ENCODE data around the gene CELF5. TPM values are rescaled to one million over a fixed set of nuclear protein-coding genes. Genes with fewer than 3 reads are reported as not detected.

The CELF5 gene
- total RNA-seq, 1 donor from 2014 or later, result not detected

GRCh38 chr19:3249408-3249807, 24.9 kb downstream of the CELF5 start:
- no peak for TF ChIP-seq CTCF (IDR thresholded peaks at IDR 0.05)
- ATAC-seq (ENCODE audit: low read depth) (no peak), DNase-seq (no peak)
- Mint-ChIP-seq H3K4me3 (no peak overlapping the region), H3K4me1 (no peaks in the 10 kb centered on the region), H3K36me3 (ENCODE audit: low read depth) (no peaks in the 10 kb centered on the region), H3K9me3 (peaks cover 6% of the 10 kb centered on the region), H3K27me3 (peaks cover 15% of the 10 kb centered on the region), H3K27ac (no peak overlapping the region)
- ChIA-PET CTCF (no interaction called here), POLR2A (no interaction called here)
- intact Hi-C loops (cut with micrococcal nuclease), result no loop called here

GRCh38 chr19:3250675-3251074, 26.2 kb downstream of the CELF5 start:
- ChIA-PET CTCF (interaction anchor here (0.7 kb wide), 1 partner anchor 300 kb away, joined by 3 read pairs; no protein-coding TSS in a partner anchor), POLR2A (no interaction called here)
- Mint-ChIP-seq H3K36me3 (ENCODE audit: low read depth) (no peaks in the 10 kb centered on the region), H3K4me3 (no peak overlapping the region), H3K27me3 (peaks cover 22% of the 10 kb centered on the region), H3K4me1 (no peaks in the 10 kb centered on the region), H3K9me3 (peaks cover 7% of the 10 kb centered on the region), H3K27ac (no peak overlapping the region)
- ATAC-seq (ENCODE audit: low read depth) (peak; percentile 60), DNase-seq (no peak)
- intact Hi-C loops (cut with micrococcal nuclease), result loop anchor here (1.0 kb wide), 1 partner anchor 288 kb away; no protein-coding TSS in a partner anchor
- TF ChIP-seq CTCF (IDR thresholded peaks at IDR 0.05), result no peak

- POLR2A ChIA-PET, result no interaction called here
- peaks cover 22% of the 10 kb centered on the region for H3K27me3 Mint-ChIP-seq
- intact Hi-C loops (cut with micrococcal nuclease), result no loop called here
- no peak for ATAC-seq (ENCODE audit: low read depth)
- TF ChIP-seq CTCF (IDR thresholded peaks at IDR 0.05), result no peak
- H3K36me3 Mint-ChIP-seq (ENCODE audit: low read depth), result no peaks in the 10 kb centered on the region
- H3K4me1 Mint-ChIP-seq, result no peaks in the 10 kb centered on the region
- DNase-seq, result no peak
- H3K9me3 Mint-ChIP-seq, result peaks cover 7% of the 10 kb centered on the region
- no peak overlapping the region for H3K4me3 Mint-ChIP-seq
- H3K27ac Mint-ChIP-seq, result no peak overlapping the region
- CTCF ChIA-PET, result no interaction called here
Measured at GRCh38 chr19:3251229-3251628, 26.8 kb downstream of the CELF5 start.

- ATAC-seq (ENCODE audit: low read depth) (no peak), DNase-seq (no peak)
- Mint-ChIP-seq H3K27ac (no peak overlapping the region), H3K9me3 (peaks cover 7% of the 10 kb centered on the region), H3K27me3 (peaks cover 22% of the 10 kb centered on the region), H3K36me3 (ENCODE audit: low read depth) (no peaks in the 10 kb centered on the region), H3K4me3 (no peak overlapping the region), H3K4me1 (no peaks in the 10 kb centered on the region)
- no peak for TF ChIP-seq CTCF (IDR thresholded peaks at IDR 0.05)
- CTCF ChIA-PET, result no interaction called here
- intact Hi-C loops (cut with micrococcal nuclease), result no loop called here
- POLR2A ChIA-PET, result no interaction called here
Measured at GRCh38 chr19:3252650-3253049, 28.2 kb downstream of the CELF5 start.

- Mint-ChIP-seq H3K4me1 (no peaks in the 10 kb centered on the region), H3K36me3 (ENCODE audit: low read depth) (no peaks in the 10 kb centered on the region), H3K9me3 (peaks cover 7% of the 10 kb centered on the region), H3K27ac (no peak overlapping the region), H3K27me3 (peaks cover 22% of the 10 kb centered on the region), H3K4me3 (no peak overlapping the region)
- intact Hi-C loops (cut with micrococcal nuclease), result no loop called here
- ChIA-PET CTCF (interaction anchor here (0.6 kb wide), 1 partner anchor 24 kb away, joined by 3 read pairs; no protein-coding TSS in a partner anchor), POLR2A (no interaction called here)
- no peak for TF ChIP-seq CTCF (IDR thresholded peaks at IDR 0.05)
- ATAC-seq (ENCODE audit: low read depth), result no peak
- no peak for DNase-seq
Measured at GRCh38 chr19:3253270-3253669, 28.8 kb downstream of the CELF5 start.
